ENCODE measurements around the gene TANC2.

TANC2 gene

DNA sequence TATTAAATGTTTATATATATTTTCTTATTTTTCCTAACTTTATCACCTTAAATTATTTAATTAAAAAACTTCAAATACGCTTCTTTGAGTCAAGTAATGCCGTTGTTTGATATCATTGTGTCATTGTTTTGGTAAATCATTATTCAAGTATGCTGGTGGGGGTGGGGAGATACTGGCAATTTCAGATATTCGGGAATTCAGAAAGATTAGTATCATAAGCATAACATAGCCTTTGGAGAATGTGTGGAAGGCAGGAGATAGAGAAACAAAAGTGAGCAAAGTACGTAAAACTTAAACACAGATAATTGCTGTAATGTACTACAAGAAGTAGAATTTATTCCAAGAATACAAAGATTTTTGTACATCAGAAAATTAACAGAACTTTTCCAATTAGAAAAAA lies 49.8 kb downstream of the TANC2 start:
- TF ChIP-seq GATA2 (IDR thresholded peaks at IDR 0.05; ENCODE audit: low read depth, low read length) = no peak
- TF ChIP-seq GATA3 (IDR thresholded peaks at IDR 0.05; ENCODE audit: low read depth, low read length) = no peak
